ENCODE data around the gene KIF16B.

The KIF16B gene

DNA sequence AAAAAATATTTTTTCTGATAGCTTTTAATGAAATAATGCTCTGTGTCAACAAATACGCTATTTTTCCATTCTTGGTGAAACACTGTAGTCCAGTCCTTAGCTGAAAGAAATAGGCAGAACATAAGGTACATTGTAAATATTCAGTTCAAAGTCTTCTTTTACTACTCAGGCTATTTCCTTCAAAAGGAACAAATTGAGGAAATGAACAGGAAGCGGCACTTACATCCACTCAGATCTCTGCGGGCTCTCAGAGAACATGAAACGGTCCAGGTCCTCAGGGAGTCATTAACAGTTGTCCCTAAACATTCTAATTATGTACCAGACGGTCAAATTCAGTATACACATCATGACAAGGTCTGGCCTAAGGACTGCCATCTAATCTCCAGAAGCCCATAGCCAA lies 212.6 kb downstream of the KIF16B start:
- no peak for DNase-seq (ENCODE audit: low read depth)

DNA sequence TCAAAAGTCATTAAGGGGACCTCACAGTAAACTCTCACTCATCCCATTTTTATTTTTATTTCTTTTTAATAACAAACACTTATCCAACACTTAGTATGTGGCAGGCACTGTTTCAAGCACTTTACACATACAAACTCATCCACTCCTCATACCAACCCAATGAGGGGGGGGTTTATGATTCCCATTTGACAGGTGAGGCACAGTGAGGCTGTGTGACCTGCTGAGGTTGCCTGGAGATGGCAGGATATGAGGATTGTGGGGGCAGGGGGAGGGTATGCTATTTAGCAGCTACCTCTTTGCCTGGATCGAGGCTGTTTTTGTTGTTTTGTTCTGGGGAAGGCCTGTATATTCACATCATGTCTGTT lies 219.8 kb downstream of the KIF16B start:
- no peak for DNase-seq (ENCODE audit: low read depth)

DNA sequence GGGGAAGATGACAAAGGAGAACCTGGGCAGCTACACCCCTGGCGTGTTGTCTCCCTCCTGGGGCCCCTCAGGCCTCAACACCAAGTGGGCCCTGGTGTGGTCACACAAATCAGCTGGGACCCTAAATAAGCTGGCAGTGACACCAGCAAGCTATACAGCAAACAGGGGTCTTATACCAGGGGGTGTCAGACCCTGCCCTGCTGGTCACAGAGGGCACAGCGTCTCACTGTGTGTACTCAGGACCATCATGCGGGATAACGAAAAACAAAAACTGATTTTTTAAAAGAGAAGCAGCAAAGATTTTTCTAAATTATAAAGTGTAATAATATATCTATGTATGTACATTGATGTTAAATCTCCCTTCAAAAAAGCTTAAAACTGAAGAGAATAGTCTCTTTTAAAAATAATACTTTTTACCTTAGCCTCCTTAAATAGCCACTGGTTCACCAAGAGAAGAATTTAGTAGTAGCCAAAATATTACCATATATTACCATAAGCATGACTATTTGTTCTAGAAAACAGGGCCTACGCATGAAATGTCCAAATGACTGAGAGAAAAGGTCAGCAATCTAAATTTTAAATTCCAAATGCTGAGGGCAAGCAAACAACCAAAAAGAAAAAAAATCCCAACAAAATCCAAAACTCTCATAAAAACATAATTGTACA lies 220.4 kb downstream of the KIF16B start:
- no peak for DNase-seq (ENCODE audit: low read depth)

DNA sequence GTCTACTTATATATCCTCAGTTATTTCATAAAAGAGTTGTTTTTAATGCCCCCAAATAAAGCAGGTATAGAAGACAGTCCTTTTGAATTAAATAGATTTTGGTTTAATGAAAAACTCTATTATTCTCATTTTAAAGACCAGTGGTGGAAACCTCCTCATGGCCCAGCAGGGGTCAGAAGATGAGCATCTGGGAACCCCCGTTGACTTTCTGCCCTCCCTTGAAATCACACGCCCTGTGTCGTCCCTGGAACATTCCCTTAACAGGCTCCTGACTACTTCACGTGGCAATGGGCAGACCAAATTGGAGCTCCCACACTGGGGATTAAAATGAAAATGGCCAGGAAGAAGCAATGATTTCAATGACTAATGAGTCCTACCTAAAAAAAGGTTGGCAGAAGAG lies 220.9 kb downstream of the KIF16B start:
- no peak for DNase-seq (ENCODE audit: low read depth)

DNA sequence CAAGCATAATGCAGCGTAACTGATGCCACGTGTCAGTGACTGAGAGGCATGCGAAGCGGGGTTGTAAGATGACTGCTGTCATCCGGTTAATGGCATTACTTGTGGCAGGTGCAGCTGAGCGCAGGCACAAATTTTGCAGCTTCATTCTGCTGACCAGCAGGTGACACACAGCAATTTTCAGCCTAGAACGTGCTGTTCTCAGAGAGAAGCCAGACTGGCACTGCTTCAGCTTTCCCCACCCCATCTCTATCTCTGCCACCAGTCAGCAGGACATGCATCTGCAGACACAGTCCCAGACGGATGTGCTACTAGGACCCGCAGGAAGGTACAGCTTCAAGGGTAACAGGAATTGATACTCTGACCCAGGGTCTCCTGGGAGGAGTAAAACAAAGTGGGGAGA lies 221.8 kb downstream of the KIF16B start:
- DNase-seq (ENCODE audit: low read depth) = no peak

DNA sequence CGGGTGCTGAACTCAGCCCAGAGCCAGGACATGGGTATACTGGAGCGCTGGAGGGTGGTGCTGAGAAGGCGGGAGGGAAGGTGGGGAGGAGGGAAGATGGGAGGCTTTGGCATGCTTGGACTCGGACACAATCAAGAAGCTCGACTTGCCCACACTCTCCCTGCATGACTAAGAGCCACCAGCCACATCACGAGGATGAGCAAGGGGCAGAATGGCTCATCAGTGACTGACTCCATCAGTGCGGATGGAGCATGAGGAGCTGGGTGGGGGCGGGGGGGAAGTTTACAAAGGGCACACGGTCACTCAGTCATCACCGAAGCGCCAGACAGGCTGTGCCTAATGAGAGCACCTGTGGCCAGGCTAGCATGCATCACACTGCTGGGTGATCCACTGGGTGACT lies 222.8 kb downstream of the KIF16B start:
- no peak for DNase-seq (ENCODE audit: low read depth)

DNA sequence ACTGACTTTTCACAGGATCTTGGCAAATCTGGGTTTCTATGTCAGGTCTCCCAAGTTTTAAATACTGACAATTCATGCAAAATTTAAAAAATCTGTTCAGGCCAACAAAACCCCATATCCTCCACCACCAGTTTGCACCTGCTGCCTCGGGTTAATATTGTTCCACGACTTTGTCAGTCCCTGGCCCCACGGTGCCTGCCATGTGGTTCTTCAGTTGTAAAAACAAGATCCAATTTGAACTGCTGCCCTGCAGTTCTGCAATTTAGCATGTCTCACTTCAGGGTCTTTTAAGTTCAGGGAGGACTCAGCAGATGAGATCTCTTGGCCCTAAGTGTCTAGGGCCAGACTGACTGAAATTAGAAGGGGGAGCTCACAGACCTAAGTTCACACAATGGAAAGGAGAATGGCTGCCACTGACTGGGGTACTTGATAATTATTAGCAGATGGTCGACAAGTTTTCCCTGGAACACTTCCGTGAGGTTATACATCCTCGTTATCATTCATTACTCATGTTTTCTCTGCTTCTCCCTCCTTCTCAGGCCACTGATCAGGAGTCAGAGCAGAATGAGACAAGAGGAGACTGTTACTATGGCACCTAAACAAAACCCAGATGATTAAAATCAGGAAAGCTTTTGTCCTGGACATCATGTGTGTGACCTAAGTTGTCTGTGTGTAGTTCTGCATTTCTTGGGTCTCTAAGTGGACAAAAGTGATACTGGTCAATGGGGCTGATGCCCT lies 223.6 kb downstream of the KIF16B start:
- no peak for DNase-seq (ENCODE audit: low read depth)

DNA sequence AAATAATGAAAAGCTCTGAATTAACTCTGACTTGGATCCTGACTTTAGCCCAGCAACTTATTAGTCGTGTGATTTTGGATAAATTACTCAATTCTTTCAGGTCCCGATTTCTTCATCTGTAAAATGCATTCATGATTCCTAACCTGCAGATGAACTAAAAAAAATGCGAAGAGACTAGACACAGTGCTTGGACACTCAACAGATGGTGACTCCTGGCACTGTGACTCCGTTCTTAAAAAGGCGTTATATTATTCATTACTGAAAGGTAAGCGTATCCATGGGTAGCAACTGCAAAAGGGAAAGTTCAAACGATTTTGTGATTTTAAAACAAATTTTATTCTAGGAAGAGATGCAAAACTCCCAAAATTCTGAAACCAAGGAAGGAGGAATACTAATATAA lies 226.3 kb downstream of the KIF16B start:
- DNase-seq (ENCODE audit: low read depth) = no peak

DNA sequence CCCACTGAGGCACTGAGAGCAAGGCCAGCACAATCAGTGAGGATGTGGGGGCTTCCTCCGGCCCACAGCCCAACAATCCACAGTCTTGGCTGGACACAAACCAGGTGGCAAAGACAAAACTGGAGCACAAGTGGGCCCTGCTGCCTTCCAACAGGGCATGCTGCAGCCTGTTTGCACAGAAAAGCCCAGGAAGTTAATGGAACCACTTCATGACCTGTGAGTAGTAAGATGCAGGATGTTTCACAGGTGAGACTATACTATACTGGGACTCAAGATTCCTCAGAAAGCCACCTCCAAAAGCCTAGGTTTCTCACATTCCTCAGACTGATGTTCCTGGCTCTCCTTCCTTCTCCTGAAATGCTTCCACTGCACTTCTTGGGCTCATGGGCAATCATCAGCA lies 235.5 kb downstream of the KIF16B start:
- DNase-seq (ENCODE audit: low read depth) = no peak

DNA sequence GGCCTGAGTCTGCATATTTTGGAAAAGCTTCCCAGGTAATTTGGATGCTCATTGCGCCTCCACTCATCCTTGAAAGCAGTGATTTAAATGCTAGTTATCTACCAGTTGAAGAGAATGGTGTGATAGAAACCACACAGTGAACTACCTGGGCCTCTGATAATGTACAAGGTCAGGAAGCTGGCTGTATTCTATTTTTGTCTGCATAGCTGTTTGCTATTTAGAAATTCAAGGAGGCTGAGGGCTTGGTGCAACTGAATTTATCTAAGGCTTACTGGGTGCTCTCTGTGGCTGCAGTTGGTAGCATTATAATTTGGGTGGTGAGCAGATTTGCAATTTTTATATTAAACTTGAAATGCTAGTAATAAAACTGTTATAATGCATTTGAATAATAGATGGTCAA lies 245.6 kb downstream of the KIF16B start:
- no peak for DNase-seq (ENCODE audit: low read depth)

DNA sequence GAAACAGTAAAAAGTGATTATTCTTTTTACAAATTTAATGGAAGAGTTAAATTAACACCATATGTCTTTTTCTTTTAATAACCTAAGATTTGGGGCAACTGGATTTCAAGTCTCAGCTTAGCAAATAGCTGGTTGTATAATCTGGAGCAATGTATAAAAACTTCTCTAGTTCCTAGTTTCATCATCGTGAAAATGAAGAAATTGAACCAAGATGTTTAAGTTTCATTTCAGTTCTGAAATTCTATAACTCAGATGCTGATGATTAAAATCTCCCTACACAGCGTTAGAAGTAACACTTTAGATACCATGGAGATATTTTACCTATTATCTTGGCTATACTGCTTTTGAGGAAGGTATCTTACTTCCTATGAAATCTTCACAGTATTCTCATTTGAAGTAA lies 252.0 kb downstream of the KIF16B start:
- DNase-seq (ENCODE audit: low read depth) = no peak

DNA sequence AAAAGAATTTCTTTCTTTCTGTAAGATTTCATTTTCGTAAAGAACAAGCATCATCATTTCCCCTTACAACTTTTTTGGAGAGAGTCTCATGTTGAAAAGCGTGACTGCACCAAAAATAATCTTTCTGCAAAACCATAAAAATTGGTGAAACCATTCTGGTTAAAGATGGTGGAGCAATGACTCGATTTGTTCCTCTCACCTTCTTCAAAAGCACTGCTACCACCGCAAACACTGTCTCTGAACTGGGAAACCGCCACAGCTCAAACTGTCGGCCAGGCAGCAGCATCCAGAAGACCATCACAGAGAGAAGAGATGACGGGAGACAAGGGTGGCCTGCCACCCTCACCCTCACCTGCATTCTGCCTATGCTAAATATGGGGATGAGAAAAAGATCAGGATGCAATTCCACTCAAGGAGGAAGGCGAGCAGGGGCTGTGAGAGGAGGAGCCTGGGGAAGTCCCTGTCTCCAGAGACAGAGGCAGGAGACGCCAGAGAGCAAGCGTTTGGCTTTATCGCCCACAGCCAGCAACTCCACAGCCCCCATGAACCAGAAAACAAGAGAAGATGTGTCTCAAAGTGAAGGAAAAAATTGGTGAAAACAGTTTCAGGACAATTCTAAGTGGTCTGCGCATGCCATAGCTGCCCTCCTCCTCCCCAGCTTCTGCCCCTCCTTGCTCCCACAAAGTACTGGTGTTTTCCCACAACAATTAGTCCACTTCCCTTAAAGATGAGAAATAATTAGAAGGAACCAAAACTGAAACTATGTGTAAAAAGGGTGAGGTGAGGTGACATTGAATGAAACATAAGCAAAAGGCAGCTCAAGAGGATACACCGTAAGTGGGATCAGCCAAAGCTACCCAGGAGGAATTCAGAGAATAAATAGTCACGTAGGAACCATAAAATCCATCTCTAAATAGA lies 255.5 kb downstream of the KIF16B start:
- DNase-seq (ENCODE audit: low read depth) = no peak

DNA sequence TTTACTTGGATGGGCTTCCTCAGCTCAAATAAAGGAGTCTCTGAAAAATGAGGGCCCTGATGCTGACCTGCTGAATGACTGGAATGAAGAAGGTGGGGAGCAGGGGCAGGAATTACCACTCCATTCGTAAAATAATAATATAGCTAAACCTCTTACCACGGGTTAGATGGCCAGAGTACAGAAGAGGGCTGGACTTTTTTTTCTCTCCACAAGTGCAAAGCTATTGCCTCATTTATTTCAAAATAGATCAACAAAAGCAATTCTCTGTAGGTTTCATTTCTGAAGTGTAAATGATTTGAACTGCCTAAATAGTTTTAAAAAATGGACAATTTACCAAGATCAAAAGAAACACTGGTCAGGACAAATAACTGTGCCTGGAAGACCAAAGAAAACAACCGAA lies 256.7 kb downstream of the KIF16B start:
- DNase-seq (ENCODE audit: low read depth) = no peak

DNA sequence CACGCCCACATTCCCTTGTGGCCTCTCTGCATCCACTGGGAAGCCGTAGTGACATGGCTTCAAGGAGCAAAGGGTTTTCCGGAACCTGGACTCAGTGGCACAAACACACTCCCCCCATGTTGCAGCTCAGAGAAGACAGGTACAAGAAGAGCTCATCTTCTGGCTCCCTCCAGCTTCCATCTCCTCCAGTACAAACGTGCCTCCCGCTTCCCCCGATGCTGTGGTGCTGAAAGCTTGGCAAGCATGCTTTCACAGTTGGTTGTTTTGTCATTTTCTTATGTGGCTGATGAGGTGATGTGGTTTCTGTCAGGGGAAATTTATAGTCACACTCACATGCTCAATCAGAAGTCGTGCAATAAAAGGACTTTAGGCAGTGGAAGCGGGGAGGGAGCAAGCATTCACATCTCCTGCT lies 258.5 kb downstream of the KIF16B start:
- no peak for DNase-seq (ENCODE audit: low read depth)

DNA sequence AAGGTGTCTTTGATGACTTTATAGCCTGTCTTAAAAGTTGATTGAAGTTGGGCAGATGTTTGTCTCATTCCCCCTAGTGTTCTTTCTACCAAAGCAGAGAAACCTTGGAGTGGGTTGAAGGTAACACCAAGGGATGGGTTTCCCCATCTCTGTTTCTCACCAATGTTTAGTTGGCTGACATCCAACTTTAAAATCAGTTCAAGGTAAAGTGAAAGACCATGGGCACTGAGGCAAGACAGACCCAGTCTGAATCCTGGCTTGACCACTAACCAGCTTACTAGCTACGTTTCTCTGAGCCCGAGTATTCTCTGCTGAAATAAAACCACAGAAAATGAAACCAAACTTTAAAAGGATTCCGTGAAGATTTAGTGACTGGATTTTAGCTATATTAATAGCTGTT lies 258.9 kb downstream of the KIF16B start:
- DNase-seq (ENCODE audit: low read depth) = no peak

DNA sequence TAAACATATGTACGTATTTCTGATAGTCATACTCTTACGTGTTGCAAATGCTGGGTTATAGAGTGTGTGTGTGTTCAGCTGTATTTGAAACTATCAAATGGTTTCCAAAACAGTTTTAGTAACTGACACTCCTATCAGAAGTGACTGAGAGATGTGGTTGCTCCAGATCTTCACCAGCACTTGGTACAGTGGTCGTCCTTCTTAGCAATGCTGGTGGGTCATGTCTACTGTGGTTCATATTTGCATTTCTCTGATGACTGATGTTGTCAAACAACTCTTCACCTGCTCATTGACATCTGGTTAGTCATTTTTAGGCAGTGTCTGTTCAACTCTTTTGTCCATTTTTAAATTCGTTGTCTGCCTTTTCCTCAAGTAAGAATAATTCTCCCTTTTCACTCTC lies 259.3 kb downstream of the KIF16B start:
- DNase-seq (ENCODE audit: low read depth) = no peak

DNA sequence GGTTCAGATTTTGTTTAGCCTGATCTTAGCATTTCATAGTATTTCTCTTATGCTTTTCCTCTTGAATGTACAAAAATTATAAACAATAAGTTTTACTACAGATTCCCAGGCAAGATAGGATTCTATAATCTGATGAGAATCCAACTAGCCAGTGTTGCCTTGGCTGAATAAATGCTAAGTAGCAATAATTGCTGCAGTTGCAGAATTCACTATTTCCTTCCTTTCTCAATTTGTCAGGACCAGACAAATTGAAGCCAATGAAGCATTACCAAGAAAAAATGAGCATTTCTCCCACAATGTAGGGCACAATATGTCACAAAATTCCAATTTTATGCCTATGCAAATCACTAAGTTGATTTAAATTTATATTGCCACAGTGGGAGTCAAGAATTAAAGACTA lies 260.2 kb downstream of the KIF16B start:
- no peak for DNase-seq (ENCODE audit: low read depth)

DNA sequence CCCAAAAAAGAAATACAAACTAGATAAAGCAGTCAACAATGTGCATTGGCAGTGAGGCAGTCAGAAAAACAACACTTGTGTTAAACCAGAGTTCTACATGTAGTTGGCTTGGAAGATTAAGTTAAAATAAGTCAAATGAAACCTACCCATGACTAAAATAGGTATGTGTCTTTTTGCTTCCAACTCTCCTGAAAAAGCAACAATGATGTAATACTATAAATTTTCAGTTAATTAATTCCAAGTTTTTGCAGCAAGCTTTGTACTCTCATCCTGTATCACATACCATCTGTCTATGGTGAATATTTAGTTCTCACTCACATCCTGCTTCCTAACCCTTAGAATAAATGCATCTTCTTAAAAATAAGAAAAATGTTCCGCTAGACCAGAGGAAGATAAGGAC lies 261.5 kb downstream of the KIF16B start:
- DNase-seq (ENCODE audit: low read depth) = no peak

DNA sequence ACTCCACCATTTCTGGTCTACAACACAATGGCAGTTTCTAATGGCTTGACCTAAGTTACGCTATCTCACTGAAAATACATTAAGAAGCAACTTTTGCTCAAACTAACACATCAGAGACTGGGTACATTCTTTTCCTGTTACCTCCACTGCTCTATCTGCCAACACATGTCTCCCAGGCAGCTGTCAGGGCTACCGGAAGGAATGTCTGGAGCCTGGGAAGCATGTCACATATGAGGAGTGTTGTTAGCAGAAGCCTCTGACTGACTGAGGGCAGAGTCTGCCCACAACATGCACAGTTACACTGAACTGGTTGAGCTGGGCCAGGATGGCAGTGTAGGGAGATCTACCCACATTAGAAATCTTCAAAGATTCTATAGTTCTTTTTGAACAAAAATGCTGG lies 264.5 kb downstream of the KIF16B start:
- no peak for DNase-seq (ENCODE audit: low read depth)

DNA sequence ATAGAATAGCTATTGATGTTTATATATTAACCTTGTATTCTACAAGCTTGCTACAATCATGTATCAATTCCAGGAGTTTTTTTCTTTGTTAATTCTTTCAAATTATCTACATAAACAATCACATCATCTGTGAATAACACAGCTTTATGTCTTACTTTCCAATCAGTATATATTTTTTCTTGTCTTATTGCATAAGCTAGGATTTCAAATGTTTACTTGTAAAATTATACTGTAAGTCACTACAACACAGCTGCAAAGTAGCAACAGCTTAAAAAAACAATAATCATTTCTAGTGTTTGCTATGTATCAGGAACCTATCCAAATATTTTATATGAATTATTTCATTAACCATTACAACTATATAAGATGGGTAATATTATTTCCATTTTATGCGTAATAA lies 270.4 kb downstream of the KIF16B start:
- DNase-seq (ENCODE audit: low read depth) = no peak

DNA sequence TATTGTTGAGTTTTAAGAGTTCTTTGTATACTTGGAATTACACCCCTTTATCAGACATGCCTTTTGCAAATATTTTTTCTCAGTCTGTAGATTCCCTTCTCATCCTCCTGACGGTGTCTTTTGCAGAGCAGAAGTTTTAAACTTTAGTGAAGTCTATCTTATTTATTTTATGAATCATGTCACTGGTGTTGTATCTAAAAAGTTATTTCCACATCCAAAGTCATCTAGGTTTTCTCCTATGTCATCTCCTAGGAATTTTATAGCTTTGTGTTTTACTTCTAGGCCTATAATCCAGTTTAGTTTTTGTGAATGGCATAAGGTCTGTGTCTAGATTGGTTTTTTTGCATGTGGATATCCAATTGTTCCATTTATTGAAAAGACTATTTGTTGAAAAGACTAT lies 271.3 kb downstream of the KIF16B start:
- no peak for DNase-seq (ENCODE audit: low read depth)

DNA sequence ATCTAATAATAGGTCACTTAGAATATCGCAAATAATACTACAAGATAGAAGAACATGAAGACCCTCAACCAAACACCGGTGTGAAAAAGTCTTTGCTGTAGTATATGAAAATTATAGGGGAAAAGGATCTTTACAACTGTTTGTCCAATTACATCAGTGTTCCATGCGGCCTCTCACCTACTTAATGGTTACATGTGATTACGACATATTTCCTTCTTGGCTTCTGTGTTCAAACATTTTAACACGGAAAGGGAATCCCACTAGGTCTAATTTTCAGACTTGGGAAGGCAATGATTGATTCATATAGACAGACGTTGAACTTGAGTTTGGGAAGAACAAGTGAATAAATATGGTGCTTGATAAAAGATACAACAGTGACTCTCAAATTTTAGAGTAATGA lies 273.4 kb downstream of the KIF16B start:
- no peak for DNase-seq (ENCODE audit: low read depth)

DNA sequence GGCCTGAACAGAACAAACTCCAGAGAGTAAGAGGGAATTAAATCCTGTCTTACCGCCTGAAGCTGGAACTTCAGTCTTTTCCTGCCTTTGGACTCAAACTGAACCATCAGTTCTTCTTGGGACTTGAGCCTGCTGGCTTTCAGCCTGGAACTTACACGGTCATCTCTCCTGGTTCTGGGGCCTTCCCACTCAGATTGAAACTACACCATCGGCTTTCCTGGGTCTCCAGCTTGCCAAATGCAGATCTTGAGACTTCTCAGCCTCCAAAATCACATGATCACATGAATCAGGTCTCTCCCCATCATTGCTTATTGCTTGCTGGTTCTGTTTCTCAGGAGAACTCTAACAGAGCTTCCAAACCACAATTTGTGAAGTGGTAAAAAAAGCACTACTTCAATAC lies 276.3 kb downstream of the KIF16B start:
- DNase-seq (ENCODE audit: low read depth) = no peak
